Measurements from ENCODE around the gene CANX. TPM values are rescaled to one million over a fixed set of nuclear protein-coding genes. Genes with fewer than 3 reads are reported as not detected.
A peak's percentile ranks its signal among the peaks of the same experiment; 100 is the strongest.
"Not testable (repeated sequence)": the region's sequence is repeated elsewhere in the genome, so short reads cannot be mapped to it uniquely, and the experiment has no call there.

Gene CANX
- total RNA-seq, 1 experiment from 2014 or later = 766 TPM

DNA sequence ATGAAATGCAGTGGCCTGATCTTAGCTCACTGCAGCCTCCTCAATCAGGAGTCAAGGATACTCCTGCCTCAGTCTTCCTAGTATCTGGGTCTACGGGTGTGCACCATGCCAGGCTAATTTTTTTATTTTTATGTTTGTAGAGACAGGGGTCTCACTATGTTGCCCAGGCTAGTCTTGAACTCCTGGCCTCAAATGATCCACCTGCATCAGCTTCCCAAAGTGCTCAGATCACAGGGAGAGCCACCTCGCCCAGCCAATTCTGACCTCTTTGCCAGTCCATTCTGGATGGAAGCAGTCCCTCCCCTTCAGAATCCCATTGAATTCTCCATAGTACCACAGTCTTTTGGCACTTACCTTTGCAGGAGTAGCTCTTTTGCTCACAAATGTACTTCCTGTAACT lies 1.7 kb upstream of the CANX start:
- no peaks in the 10 kb centered on the region for H3K9me3 ChIP-seq (ENCODE audit: control insufficient read depth in 1 of 2, insufficient read depth in 1 of 2, low read depth in 1 of 2, low read length in 2 of 2)
- H3K4me3 ChIP-seq (replicated peaks in 1 of 2; ENCODE audit: low read depth in 1 of 2, low read length in 2 of 2) = peak overlapping the region; percentile 83 to 87; a peak in 2 of 4 replicates
- H3K27me3 ChIP-seq (ENCODE audit: insufficient read depth, low read length) = no peaks in the 10 kb centered on the region
- peaks cover 3% of the 10 kb centered on the region; the same call in 1 of the 2 replicates for H4K20me1 ChIP-seq (ENCODE audit: insufficient read depth)
- H3K27ac ChIP-seq (ENCODE audit: low read depth, low read length) = peak overlapping the region; percentile 98; the same call in 1 of the 2 replicates
- BruUV-seq (replicated peaks) = no TSS peak
- no peak for TF ChIP-seq CEBPB (IDR thresholded peaks at IDR 0.05; ENCODE audit: low read depth)
- TF ChIP-seq REST (IDR thresholded peaks at IDR 0.05; ENCODE audit: low read depth) = no peak
- no peak for TF ChIP-seq EZH2phosphoT487 (IDR thresholded peaks at IDR 0.05; ENCODE audit: borderline replicate concordance)
- no peak for TF ChIP-seq ZFX (IDR thresholded peaks at IDR 0.05)
- TF ChIP-seq POLR2AphosphoS5 (IDR thresholded peaks at IDR 0.05; ENCODE audit: low read depth, low read length) = no peak
- ATAC-seq = no peak
- no peak overlapping the region for H2AFZ ChIP-seq (ENCODE audit: low read depth, low read length, poor library complexity, severe bottlenecking)
- ChIA-PET POLR2A (interaction anchor here (1.7 kb wide), 1 partner anchor 74 kb away, joined by 9 read pairs; the partner anchor contains the start of gene HNRNPH1), RAD21 (ENCODE audit: low non-redundant PET in 1 of 2, low total read pairs in 2 of 2, uncharacterized antibody in 2 of 2, unreplicated experiment in 2 of 2) (no interaction called here), CTCF (interaction anchor here (0.8 kb wide), 1 partner anchor 29 kb away, joined by 3 read pairs; no protein-coding TSS in a partner anchor)
- H3K79me2 ChIP-seq (ENCODE audit: insufficient read depth, low read length) = peaks cover 34% of the 10 kb centered on the region
- H3K4me1 ChIP-seq (ENCODE audit: control insufficient read depth in 1 of 2, insufficient read depth in 2 of 2, low read length in 2 of 2) = peaks cover 7 to 34% of the 10 kb centered on the region in 2 experiments; a peak in 3 of 4 replicates
- no peaks in the 10 kb centered on the region for H3K9me2 ChIP-seq (ENCODE audit: insufficient read depth)
- DNase-seq (ENCODE audit: low read depth, low spot score) = no peak
- peaks cover 0 to 13% of the 10 kb centered on the region in 2 experiments; a peak in 1 of 4 replicates for H3K36me3 ChIP-seq (ENCODE audit: control insufficient read depth in 1 of 2, insufficient read depth in 2 of 2, low read length in 2 of 2)
- intact Hi-C loops (cut with micrococcal nuclease) = no loop called here
- H3K4me2 ChIP-seq (ENCODE audit: low read length) = peak overlapping the region; percentile 86
- H3K9ac ChIP-seq (ENCODE audit: low read length) = no peak overlapping the region

- ATAC-seq; BruUV-seq (replicated peaks); H3K9me2 ChIP-seq (ENCODE audit: insufficient read depth); DNase-seq (ENCODE audit: low read depth, low spot score); H4K20me1 ChIP-seq (ENCODE audit: insufficient read depth); H3K9me3 ChIP-seq (ENCODE audit: control insufficient read depth in 1 of 2, insufficient read depth in 1 of 2, low read depth in 1 of 2, low read length in 2 of 2); intact Hi-C loops (cut with micrococcal nuclease); H3K27me3 ChIP-seq (ENCODE audit: insufficient read depth, low read length); RAD21 ChIA-PET (ENCODE audit: low non-redundant PET in 1 of 2, low total read pairs in 2 of 2, uncharacterized antibody in 2 of 2, unreplicated experiment in 2 of 2); H2AFZ ChIP-seq (ENCODE audit: low read depth, low read length, poor library complexity, severe bottlenecking): not testable (repeated sequence)
- peak overlapping the region; percentile 83 to 87 for H3K4me3 ChIP-seq (replicated peaks in 1 of 2; ENCODE audit: low read depth in 1 of 2, low read length in 2 of 2)
- POLR2A ChIA-PET = interaction anchor here (1.7 kb wide), 1 partner anchor 74 kb away, joined by 9 read pairs; the partner anchor contains the start of gene HNRNPH1
- H3K9ac ChIP-seq (ENCODE audit: low read length) = peak overlapping the region; percentile 96
- H3K4me2 ChIP-seq (ENCODE audit: low read length) = peak overlapping the region; percentile 86
- CTCF ChIA-PET = interaction anchor here (0.8 kb wide), 1 partner anchor 29 kb away, joined by 3 read pairs; no protein-coding TSS in a partner anchor
- peaks cover 7 to 34% of the 10 kb centered on the region in 2 experiments; a peak in 3 of 4 replicates for H3K4me1 ChIP-seq (ENCODE audit: control insufficient read depth in 1 of 2, insufficient read depth in 2 of 2, low read length in 2 of 2)
- H3K27ac ChIP-seq (ENCODE audit: low read depth, low read length) = peak overlapping the region; percentile 98
- peaks cover 0 to 17% of the 10 kb centered on the region in 2 experiments; a peak in 1 of 4 replicates for H3K36me3 ChIP-seq (ENCODE audit: control insufficient read depth in 1 of 2, insufficient read depth in 2 of 2, low read length in 2 of 2)
- H3K79me2 ChIP-seq (ENCODE audit: insufficient read depth, low read length) = peaks cover 38% of the 10 kb centered on the region
Observed at GRCh38 chr5:179697543-179697942, 1.2 kb upstream of the CANX start.

All from HCT116 (cell line).